Activated CD8-positive, alpha-beta memory T cell treated with anti-CD3 and anti-CD28 coated beads, Interleukin-2, amount 10 ng/mL, durations not matched to agents 7 days and 5 days (primary cell): ENCODE results near the gene TPCN2. TPM values are rescaled to one million over a fixed set of nuclear protein-coding genes. Genes with fewer than 3 reads are reported as not detected.
"Not testable (repeated sequence)": the region's sequence is repeated elsewhere in the genome, so short reads cannot be mapped to it uniquely, and the experiment has no call there.

Source experiments
- ATAC-seq: fragments of 150-1000 bp; cut with Tn5 transposase; one replicate; pipeline ENCODE4 v1.10.0; 2021; ENCODE audit warnings: moderate library complexity
- CTCF ChIA-PET: fragments of 350-600 bp; sonication (Branson Sonifier 250); formaldehyde crosslinking; loops from one replicate; lab custom pipeline; 2021; ENCODE audit warnings: antibody characterized with exemption; lab: Charles Lee
- DNase-seq: peaks from one replicate; pipeline ENCODE4 v3.0.0-alpha.2; 2020
- H3K27ac Mint-ChIP-seq: one replicate; pipeline ENCODE4 v1.8.0; 2021; ENCODE audit warnings: mild to moderate bottlenecking, mixed read lengths
- H3K27me3 Mint-ChIP-seq: one replicate; pipeline ENCODE4 v1.8.0; 2021; ENCODE audit warnings: mixed read lengths
- H3K36me3 Mint-ChIP-seq: one replicate; pipeline ENCODE4 v1.8.0; 2021; ENCODE audit warnings: mild to moderate bottlenecking, mixed read lengths
- H3K4me1 Mint-ChIP-seq: one replicate; pipeline ENCODE4 v1.8.0; 2021; ENCODE audit warnings: mixed read lengths
- H3K4me3 Mint-ChIP-seq: one replicate; pipeline ENCODE4 v1.8.0; 2021; ENCODE audit warnings: mild to moderate bottlenecking, moderate library complexity, mixed read lengths
- H3K9me3 Mint-ChIP-seq: one replicate; pipeline ENCODE4 v1.8.0; 2022; ENCODE audit warnings: low read depth, mixed read lengths
- total RNA-seq, 2 experiments: library from RNA; stranded (reverse); gene quantifications; one replicate each; pipeline ENCODE4 v1.2.3, GENCODE V29; 2021

Gene TPCN2
- total RNA-seq, 2 experiments from 2014 or later: 15.3 to 20.6 TPM

DNA sequence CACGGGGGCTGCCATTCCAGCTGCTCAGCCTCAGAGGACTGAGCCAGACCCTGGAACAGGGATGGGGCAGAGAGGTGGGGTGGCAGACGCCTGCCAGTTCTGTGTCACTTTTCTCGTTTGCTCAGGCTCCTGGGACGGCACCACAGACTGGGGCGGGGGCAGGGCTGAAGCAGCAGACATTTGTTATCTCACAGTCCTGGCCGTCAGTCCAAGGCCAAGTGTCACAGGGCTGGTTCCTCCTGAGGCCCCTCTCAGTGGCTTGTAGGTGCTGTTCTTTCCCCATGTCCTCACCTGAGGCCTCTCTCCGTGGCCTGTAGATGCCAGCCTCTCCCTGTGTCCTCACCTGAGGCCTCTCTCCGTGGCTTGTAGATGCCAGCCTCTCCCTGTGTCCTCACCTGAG, 24.7 kb downstream of the TPCN2 start:
- H3K4me3 Mint-ChIP-seq: no peak overlapping the region
- H3K27me3 Mint-ChIP-seq: no peaks in the 10 kb centered on the region
- no peaks in the 10 kb centered on the region for H3K9me3 Mint-ChIP-seq
- H3K4me1 Mint-ChIP-seq: peaks cover 5% of the 10 kb centered on the region
- H3K27ac Mint-ChIP-seq: no peak overlapping the region
- CTCF ChIA-PET: no interaction called here
- H3K36me3 Mint-ChIP-seq: no peaks in the 10 kb centered on the region
- ATAC-seq (no peak), DNase-seq (no peak)

DNA sequence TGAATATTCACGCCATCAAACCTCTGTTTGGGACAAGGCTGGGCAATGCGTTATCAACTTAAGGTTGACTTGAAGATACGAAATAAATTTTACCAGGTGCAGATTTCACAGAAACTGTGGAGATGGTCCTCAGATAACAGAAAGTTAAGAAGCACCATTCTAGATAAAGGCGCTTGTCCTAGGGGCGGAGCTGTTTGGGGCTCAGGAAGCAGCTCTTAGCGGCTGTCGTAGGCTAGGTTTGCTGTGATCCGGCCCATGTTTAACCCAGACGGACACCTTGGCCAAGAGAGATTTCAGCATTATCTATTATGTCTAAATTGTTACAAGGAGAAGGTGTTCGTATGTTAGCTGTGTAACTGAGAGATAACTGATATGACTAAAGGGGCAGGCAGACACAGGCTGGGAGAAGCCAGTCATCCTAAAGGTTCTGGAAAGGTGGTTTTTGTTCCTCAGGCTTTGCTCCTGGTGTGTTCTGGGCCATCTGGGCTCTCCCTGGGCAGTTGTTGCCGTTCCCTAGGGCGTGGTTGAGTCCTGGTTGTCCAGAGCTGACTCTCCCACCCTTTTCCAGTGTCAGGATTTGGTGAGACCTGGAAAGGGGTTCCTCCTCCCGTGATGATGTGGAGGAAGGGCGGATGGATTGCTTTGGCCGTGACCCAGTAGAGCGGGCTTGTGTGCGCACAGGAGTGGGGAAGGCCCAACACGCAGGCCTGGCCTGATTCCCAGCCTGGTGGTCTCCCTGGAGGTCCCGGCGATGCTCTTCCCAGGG, 25.8 kb downstream of the TPCN2 start:
- H3K9me3 Mint-ChIP-seq: no peaks in the 10 kb centered on the region
- DNase-seq (no peak), ATAC-seq (no peak)
- no peaks in the 10 kb centered on the region for H3K27me3 Mint-ChIP-seq
- peaks cover 5% of the 10 kb centered on the region for H3K4me1 Mint-ChIP-seq
- no peak overlapping the region for H3K4me3 Mint-ChIP-seq
- H3K36me3 Mint-ChIP-seq: no peaks in the 10 kb centered on the region
- CTCF ChIA-PET: no interaction called here
- H3K27ac Mint-ChIP-seq: no peak overlapping the region

DNA sequence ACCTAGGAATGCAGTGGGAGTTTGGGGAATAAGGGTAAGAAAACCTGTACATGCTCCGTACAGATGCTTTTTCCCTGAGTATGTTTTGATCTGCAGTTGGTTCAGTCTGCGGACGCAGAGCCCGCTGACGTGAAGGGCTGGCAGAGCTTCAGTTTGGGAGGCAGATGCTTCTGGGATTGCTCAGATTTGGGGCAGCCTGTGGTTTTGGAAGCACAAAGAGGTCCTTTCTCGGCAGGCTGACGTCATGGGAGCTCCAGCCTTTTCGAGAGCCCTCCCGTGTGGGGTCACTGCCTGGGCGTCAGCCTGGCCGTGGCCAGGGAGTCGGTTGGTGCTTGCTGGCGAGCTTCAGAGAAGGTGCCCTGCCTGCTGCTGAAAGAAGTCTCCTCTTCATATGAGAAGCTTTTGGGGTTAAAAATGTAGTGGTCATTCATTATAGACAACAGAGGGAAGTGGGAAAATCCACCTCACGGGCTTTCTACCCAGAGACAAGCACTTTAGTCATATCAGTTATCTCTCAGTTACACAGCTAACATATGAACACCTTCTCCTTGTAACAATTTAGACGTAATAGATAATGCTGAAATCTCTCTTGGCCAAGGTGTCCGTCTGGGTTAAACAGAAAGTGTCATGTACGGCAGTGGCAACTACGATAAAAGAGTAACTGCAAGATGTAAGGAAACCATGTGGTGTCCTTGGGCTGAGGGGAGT, 26.8 kb downstream of the TPCN2 start:
- Mint-ChIP-seq H3K36me3 (no peaks in the 10 kb centered on the region), H3K4me3 (no peak overlapping the region), H3K4me1 (peaks cover 10% of the 10 kb centered on the region), H3K9me3 (no peaks in the 10 kb centered on the region), H3K27me3 (no peaks in the 10 kb centered on the region), H3K27ac (no peak overlapping the region)
- CTCF ChIA-PET: no interaction called here
- DNase-seq (no peak), ATAC-seq (no peak)

DNA sequence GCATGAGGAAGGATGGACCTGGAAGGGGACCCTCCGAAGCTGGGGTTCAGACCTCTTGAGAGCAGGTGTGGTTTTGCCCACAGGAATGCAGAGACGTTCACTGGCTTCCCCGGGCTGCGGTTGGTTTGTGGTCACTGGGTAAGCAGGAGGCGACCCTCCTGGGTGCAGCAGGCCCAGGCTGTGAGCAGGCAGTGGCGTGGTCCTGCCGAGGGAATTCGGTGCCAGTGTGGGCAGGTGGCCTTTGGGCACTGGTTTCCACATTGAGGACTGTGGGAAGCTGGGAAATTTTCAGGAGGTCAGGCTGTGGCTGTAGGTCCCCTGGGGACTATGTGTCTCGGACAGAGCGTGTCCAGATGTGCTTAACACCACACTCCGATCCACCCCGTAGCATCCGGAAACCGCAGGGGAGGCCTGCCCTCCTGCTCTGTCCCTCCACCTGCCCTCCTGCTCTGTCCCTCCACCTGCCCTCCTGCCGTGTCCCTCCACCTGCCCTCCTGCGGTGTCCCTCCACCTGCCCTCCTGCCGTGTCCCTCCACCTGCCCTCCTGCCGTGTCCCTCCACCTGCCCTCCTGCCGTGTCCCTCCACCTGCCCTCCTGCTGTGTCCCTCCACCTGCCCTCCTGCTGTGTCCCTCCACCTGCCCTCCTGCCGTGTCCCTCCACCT, 27.5 kb downstream of the TPCN2 start:
- no peak for ATAC-seq
- CTCF ChIA-PET: no interaction called here
- no peak overlapping the region for H3K27ac Mint-ChIP-seq

DNA sequence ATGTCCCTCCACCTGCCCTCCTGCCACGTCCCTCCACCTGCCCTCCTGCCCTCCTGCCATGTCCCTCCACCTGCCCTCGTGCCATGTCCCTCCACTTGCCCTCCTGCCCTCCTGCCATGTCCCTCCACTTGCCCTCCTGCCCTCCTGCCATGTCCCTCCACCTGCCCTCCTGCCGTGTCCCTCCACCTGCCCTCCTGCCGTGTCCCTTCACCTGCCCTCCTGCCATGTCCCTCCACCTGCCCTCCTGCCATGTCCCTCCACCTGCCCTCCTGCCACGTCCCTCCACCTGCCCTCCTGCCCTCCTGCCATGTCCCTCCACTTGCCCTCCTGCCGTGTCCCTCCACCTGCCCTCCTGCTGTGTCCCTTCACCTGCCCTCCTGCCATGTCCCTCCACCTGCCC, 28.2 kb downstream of the TPCN2 start:
- H3K27ac Mint-ChIP-seq, H3K36me3 Mint-ChIP-seq, H3K4me3 Mint-ChIP-seq, H3K9me3 Mint-ChIP-seq, DNase-seq, CTCF ChIA-PET, H3K27me3 Mint-ChIP-seq, ATAC-seq: not testable (repeated sequence)
- peaks cover 12% of the 10 kb centered on the region for H3K4me1 Mint-ChIP-seq

More for the DNA sequence above, 27.5 kb downstream of the TPCN2 start:
- peaks cover 12% of the 10 kb centered on the region for H3K4me1 Mint-ChIP-seq
- no peak overlapping the region for H3K4me3 Mint-ChIP-seq
- H3K27me3 Mint-ChIP-seq: no peaks in the 10 kb centered on the region
- H3K9me3 Mint-ChIP-seq: no peaks in the 10 kb centered on the region
- no peaks in the 10 kb centered on the region for H3K36me3 Mint-ChIP-seq
- no peak for DNase-seq

DNA sequence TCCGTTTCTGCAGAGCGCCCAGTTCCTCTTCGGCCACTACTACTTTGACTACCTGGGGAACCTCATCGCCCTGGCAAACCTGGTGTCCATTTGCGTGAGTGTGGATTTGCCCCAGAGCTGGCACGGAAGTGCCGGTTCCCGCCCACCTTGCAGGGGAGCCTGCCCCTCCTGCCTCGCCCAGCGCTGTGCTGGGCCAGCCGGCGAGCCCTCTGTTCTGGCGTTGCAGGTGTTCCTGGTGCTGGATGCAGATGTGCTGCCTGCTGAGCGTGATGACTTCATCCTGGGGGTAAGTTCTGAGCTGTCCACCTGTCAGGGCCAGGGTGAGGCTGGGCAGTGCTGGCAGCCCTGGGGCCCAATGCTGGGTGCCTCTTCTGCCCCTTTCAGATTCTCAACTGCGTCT, 29.8 kb downstream of the TPCN2 start:
- no peak overlapping the region for H3K27ac Mint-ChIP-seq
- H3K9me3 Mint-ChIP-seq: no peaks in the 10 kb centered on the region
- H3K4me1 Mint-ChIP-seq: peaks cover 12% of the 10 kb centered on the region
- no peaks in the 10 kb centered on the region for H3K27me3 Mint-ChIP-seq
- DNase-seq (no peak), ATAC-seq (no peak)
- H3K36me3 Mint-ChIP-seq: peaks cover 4% of the 10 kb centered on the region
- no peak overlapping the region for H3K4me3 Mint-ChIP-seq
- CTCF ChIA-PET: interaction anchor here (1.1 kb wide), 1 partner anchor 10 kb away, joined by 4 read pairs; no protein-coding TSS in a partner anchor

DNA sequence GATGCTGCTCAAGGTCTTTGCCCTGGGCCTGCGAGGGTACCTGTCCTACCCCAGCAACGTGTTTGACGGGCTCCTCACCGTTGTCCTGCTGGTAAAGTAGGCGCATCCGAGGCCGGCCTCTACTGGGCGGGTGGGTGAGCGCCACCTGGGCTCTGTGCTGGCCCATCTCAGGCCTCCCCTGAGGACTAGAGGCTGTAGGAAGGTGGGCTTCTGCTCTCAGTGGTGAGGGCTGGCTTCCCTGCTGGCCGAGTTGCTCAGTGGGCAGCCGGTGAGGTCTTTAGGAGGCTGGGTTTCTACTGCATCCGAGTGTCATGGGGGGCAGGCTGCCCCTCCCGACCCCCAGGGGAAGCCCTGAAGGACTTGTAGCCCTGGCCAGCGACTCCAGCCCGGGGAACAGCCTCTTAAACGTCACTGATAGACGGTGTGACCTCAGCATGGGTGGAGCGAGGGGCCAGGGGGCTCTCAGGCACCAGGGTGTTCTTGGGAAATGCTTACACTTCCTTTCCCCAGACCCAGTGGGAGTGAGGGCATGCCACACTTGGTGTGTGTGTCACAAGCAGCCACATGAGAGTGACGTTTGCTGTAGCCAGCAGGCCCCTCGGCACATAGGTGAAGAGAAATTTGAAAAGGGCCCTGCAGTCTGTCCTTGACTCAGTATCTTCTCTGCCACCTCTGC, 30.3 kb downstream of the TPCN2 start:
- H3K27me3 Mint-ChIP-seq: no peaks in the 10 kb centered on the region
- DNase-seq: no peak
- H3K4me3 Mint-ChIP-seq: no peak overlapping the region
- no peak for ATAC-seq
- H3K9me3 Mint-ChIP-seq: no peaks in the 10 kb centered on the region
- peaks cover 12% of the 10 kb centered on the region for H3K4me1 Mint-ChIP-seq
- CTCF ChIA-PET: interaction anchor here (1.1 kb wide), 1 partner anchor 9 kb away, joined by 4 read pairs; no protein-coding TSS in a partner anchor
- no peak overlapping the region for H3K27ac Mint-ChIP-seq
- peaks cover 4% of the 10 kb centered on the region for H3K36me3 Mint-ChIP-seq

DNA sequence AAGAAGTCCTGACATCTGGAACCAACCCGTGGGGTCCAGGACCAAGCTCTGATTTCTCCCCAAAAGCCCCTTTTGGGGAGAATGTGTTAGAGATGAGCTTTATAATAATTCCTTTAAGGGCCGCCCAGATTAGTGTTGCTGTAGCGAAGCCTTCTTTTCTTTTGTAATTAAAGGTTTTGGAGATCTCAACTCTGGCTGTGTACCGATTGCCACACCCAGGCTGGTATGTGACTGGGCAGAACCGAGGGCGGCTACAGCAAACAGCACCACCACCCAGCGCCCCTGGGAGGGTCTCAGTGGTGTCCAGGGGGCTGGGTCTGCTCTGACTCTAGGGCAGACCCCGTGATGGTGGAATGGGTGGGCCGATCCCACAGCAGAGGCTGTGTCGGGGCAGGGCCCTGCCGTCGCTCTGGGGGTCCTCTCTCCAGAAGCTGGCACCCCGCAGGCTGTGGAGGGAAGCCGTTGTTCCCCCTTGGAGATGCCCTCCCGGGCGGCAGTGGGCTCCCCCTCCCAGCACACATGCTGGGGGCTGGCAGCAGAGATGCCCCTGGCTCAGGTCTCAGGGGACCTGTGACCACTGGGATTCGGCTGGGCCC, 31.0 kb downstream of the TPCN2 start:
- Mint-ChIP-seq H3K9me3 (no peaks in the 10 kb centered on the region), H3K4me1 (peaks cover 12% of the 10 kb centered on the region), H3K27ac (no peak overlapping the region), H3K4me3 (no peak overlapping the region), H3K36me3 (peaks cover 4% of the 10 kb centered on the region), H3K27me3 (no peaks in the 10 kb centered on the region)
- CTCF ChIA-PET: no interaction called here
- DNase-seq (no peak), ATAC-seq (no peak)

DNA sequence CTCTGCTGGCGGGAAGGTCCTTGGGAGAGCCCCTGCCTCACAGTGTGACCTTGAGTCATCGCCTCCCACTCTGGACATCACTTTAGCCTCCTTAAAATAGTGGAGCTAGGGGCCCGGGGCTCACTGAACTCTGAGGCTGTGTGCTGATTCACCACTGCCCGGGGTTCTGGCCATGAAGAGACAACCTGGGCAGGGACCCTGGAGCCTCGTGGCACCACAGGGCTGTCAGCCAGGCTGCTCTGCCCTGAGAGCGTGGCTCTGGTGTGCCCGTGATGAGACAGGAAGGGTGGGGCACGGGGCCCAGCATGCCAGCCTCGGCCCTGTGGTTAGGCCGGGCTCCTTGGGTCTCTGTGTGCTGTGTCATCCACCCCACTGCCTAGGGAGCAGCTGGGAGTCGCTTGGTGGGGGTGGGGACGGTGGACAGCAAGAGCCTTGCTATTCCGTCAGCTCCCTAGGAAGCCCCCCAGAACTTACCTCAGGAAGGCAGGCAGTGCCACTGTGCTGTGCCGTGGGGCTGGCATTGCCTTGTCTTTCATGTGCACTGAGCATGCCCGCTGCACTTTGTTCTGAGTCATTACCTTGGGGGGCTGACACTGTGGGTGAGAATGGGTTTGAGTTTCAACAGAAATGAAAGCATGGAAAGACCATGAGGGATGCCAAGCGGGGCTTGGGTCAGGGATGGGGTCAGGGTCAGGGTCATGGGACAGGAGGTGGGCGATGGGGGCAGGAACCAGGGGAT, 31.7 kb downstream of the TPCN2 start:
- DNase-seq (no peak), ATAC-seq (peak; percentile 50)
- peaks cover 4% of the 10 kb centered on the region for H3K36me3 Mint-ChIP-seq
- H3K27ac Mint-ChIP-seq: peak overlapping the region; percentile 70
- H3K27me3 Mint-ChIP-seq: no peaks in the 10 kb centered on the region
- H3K9me3 Mint-ChIP-seq: no peaks in the 10 kb centered on the region
- CTCF ChIA-PET: no interaction called here
- H3K4me3 Mint-ChIP-seq: no peak overlapping the region
- peaks cover 12% of the 10 kb centered on the region for H3K4me1 Mint-ChIP-seq

DNA sequence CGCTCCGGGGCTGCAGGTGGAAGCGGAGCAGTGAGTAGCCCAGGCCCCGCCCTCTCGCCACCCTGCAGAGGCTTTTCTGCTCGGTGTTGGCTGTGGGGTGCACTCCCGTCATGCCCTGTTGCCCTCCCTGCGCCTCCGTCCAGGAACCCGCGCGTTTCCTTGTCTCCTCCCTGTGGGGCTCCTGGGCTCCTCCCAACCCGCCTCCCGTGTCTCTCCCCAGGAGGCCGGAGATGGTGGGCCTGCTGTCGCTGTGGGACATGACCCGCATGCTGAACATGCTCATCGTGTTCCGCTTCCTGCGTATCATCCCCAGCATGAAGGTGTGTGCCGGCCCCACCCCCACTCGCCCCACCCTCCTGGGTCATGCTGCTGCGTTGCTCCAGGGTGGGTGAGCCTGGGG, 32.4 kb downstream of the TPCN2 start:
- DNase-seq (no peak), ATAC-seq (no peak)
- Mint-ChIP-seq H3K4me3 (no peak overlapping the region), H3K4me1 (peaks cover 7% of the 10 kb centered on the region), H3K9me3 (no peaks in the 10 kb centered on the region), H3K36me3 (peaks cover 4% of the 10 kb centered on the region), H3K27ac (no peak overlapping the region), H3K27me3 (no peaks in the 10 kb centered on the region)
- CTCF ChIA-PET: no interaction called here

DNA sequence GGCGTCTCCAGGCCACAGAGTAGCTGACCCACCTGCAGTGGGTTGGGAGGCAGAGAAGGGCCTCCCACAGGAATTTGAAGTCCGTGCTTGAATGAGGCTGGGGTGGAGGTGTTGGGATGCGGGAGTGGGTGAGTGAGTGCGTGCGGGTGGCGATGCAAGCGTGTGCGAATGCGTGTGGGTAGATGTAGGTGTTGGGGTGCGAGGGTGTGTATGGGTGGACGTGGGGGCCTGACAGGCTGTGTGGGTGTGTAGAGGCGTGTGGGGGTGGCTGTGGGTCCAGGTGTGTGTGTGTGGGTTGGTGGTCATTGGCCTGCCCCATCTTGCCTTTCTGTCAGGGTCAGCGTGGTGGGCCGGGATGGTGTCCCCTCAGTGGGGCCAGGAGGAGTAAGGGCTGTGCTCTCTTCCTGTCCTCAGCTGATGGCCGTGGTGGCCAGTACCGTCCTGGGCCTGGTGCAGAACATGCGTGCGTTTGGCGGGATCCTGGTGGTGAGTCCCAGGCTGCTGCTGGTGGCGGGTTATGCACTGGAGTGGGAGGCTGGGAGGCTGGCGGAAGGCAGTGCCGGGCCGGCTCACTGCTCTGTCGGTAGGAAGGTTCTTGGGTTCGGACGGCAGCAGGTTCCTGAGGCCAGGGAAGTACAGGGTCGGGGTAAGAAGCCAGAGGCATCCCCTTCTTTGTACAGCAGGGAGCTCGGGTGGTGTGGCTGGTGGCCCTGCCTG, 35.0 kb downstream of the TPCN2 start:
- Mint-ChIP-seq H3K27ac (no peak overlapping the region), H3K4me1 (peaks cover 7% of the 10 kb centered on the region), H3K36me3 (peaks cover 4% of the 10 kb centered on the region), H3K4me3 (no peak overlapping the region), H3K27me3 (no peaks in the 10 kb centered on the region), H3K9me3 (no peaks in the 10 kb centered on the region)
- DNase-seq: no peak
- CTCF ChIA-PET: no interaction called here
- no peak for ATAC-seq

DNA sequence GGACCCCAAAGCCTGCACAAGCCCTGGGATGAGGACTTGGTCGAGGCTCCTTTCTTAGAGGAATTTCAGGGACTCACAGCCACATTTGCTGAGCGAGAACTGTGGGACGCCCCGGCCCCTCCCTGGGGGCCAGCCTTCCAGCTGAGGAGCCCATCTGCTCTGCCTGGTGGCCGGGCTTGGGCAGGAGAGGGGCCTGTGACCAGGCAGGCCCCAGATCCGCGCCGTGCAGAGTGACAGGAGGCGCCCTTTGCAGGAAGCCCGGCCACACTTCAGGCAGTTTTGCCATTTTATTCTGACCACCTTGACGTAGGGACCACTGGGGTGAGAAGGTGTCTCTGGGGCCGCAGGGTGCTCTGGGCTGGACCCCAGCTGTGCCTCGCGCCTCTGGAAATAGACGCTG, 35.6 kb downstream of the TPCN2 start:
- Mint-ChIP-seq H3K4me3 (no peak overlapping the region), H3K27ac (no peak overlapping the region), H3K9me3 (no peaks in the 10 kb centered on the region), H3K27me3 (no peaks in the 10 kb centered on the region), H3K4me1 (peaks cover 14% of the 10 kb centered on the region), H3K36me3 (peaks cover 4% of the 10 kb centered on the region)
- DNase-seq (no peak), ATAC-seq (no peak)
- CTCF ChIA-PET: no interaction called here
